Left hindlimb (tissue), 1 donor: ENCODE measurements around the gene OR10H4.
"Not testable (repeated sequence)": the region's sequence is repeated elsewhere in the genome, so short reads cannot be mapped to it uniquely, and the experiment has no call there.

Source experiments
- DNase-seq: peaks from one replicate; pipeline ENCODE4 v3.0.0-alpha.2; 2018

The OR10H4 gene

GRCh38 chr19:15948223-15949058 lies at the start of gene OR10H4:
OR10H4 (plus strand) TSS chr19:15949008; CDS start chr19:15949008, 0 bp downstream.
- DNase-seq = no peak

GRCh38 chr19:15899561-15899960 lies 49.2 kb upstream of the OR10H4 start:
- not testable (repeated sequence) for DNase-seq

DNA sequence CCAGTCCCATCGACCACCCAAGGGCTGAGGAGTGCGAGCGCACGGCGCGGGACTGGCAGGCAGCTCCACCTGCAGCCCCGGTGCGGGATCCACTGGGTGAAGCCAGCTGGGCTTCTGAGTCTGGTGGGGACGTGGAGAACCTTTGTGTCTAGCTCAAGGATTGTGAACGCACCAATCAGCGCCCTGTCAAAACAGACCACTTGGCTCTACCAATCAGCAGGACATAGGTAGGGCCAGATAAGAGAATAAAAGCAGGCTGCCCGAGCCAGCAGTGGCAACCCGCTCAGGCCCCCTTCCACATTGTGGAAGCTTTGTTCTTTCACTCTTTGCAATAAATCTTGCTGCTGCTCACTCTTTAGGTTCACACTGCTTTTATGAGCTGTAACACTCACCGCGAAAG lies 48.8 kb upstream of the OR10H4 start:
- not testable (repeated sequence) for DNase-seq

GRCh38 chr19:15900504-15900903 lies 48.3 kb upstream of the OR10H4 start:
- DNase-seq = no peak

DNA sequence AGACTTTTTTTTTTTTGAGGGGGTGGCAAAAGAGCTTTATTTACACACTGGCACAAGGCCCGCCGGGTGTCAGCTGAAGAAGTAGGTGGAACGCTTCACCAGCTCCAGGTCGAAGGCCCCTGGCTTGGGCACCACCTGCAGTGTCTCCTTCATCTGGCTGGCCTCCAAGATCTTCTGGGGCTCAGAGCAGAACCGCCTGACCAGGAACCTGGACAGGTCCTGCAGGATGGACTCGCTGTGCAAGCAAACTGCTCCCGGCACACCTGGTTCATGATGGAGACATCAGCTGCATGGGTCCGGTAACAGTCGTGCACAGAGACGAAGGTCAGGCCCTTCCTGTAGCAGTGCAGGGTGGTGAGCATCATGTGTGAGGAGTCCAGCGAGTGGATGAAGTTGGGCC lies 46.6 kb upstream of the OR10H4 start:
- no peak for DNase-seq

- DNase-seq = not testable (repeated sequence)
Measured at GRCh38 chr19:15902898-15903297, 45.9 kb upstream of the OR10H4 start.

- no peak for DNase-seq
Measured at GRCh38 chr19:15905026-15905425, 43.8 kb upstream of the OR10H4 start.

DNA sequence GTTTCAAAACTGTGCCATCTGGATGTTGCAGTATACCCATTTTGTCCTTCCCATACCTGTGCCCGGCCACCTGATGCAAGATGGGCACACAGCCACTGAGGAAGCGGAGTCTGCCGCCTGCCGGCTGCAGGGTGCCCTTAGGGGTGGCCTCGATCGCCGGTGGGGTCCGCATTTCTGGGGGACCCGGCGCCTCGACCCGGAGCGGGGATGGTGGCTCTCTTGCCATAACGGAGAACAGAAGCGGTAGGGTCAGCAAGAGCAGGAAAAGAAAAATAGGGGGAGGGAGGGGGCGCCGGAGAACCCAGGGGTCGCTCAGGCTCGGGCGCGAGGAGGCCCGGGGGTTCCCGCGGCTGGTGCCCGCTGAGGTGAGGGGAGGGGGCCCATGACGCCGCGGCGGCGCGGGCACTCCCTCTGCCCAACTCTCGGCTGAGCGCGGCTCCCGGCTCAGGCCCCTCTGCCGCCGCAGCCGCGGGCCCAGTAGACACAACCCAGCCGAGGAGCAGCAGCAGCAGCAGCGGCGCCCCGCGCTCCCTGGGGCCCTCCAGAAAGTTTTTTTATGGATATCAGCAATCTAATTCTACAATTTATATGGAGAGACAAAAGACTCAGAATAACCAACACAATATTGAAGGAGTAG lies 37.1 kb upstream of the OR10H4 start:
- no peak for DNase-seq

- no peak for DNase-seq
Measured at GRCh38 chr19:15913384-15913783, 35.4 kb upstream of the OR10H4 start.

DNA sequence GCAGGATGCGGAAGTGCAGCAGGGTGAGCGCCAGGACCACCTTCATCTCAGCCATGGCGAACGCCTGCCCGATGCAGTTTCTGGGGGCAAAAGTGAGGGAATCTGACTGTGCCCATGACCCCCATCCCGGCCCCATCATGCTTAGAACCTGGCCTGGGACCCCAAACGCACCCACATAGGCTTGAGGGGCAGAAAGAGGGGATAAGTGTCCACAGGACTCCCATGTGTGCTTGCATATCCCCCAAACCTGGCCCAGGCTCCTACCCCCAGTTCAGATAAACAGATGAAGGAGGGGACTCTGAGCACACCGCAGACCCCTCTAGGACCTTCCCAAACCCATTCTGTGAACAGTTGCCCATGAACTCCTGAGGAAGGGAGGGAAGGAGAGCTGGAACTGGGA lies 35.0 kb upstream of the OR10H4 start:
- no peak for DNase-seq

DNA sequence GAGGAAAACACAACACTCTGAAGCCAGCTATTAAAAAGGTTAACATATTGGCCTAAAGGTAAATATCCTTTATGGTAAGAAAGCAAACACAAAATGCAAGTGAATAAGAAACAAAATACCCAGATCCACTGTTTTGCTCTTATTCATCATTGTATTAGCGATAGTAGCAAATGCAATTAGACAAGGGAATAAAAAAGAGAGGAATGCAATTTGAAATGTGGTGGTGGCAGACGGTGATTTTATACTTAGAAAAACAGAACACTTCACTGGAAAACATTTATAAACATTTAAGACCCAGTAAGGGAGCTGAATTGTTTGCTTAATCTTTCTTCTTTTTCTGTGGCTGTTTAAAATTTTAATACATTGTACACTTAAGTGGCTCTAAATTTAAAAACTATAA lies 33.7 kb upstream of the OR10H4 start:
- DNase-seq = no peak

DNA sequence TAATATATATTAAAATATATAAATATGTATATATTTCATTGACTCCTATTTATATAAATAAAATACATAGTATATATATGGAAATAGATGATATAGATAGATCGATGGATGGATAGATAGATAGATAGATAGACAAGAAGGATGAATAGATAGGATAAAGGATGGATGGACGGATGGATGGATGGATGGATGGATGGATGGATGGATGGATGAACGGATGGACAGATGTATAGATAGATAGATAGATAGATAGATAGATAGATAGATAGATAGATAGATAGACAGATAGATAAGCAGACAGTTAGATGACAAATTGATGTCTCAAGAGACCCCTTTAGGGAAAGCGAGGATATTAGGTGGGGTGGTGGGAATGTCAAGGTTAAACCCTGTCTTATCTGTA lies 29.6 kb upstream of the OR10H4 start:
- DNase-seq = no peak

DNA sequence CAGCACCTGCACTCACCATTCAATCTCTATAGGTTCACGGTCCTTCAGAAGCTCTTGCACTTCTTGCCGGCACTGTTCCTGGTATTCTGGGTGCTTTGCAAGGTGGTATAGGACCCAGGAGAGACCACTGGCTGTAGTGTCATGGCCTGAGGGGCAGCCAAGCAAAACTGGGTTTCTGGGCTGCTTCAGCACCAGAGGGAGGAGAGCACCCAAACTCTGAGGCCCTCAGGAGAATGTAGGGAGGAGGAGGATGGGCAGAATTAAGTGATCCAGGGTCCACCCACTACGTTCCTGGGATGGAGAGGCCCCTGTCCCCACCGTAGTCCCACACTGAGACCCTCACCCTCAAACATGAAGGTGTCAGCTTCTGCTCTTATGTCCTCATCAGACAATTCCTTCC lies 26.8 kb upstream of the OR10H4 start:
- DNase-seq = no peak

DNA sequence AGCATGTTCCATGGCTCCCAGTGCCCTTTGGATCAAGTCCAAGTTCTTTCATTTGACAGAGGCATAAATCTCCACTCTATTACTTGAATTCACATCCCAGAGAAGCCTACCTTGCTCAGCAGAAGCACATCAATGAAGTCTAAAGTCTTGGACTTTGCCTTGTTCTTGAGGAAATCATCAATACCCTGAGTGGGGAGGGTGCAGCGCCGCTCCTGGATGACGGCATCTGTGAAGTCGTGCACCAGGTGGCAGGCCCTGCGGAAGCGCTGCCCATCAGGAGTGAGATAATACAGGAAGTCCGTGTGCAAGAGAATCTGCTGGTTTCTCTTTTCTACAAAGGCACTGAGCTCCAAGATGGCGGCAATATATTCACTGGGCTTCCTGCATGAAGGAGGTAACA lies 25.1 kb upstream of the OR10H4 start:
- DNase-seq = no peak

GRCh38 chr19:15926484-15926883 lies 22.3 kb upstream of the OR10H4 start:
- no peak for DNase-seq

GRCh38 chr19:15928321-15928720 lies 20.5 kb upstream of the OR10H4 start:
- no peak for DNase-seq

DNA sequence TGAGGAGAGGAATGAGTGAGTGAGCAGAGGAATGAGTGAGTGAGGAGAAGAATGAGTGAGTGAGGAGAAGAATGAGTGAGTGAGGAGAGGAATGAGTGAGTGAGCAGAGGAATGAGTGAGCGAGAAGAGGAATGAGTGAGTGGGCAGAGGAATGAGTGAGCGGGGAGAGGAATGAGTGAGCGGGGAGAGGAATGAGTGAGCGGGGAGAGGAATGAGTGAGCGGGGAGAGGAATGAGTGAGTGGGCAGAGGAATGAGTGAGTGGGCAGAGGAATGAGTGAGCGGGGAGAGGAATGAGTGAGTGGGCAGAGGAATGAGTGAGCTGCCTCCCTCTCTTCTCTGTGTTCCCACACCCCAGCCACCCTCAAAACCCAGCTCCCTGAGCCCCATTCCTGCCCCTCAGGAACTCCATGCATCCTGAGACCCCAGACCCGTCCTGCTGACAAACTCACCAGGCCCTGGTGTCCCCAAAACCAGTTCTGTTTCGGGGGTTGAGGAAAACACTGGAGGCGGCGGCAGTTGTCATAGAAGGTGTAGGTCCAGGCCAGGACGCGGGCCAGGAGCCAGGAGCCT lies 15.0 kb upstream of the OR10H4 start:
- DNase-seq = not testable (repeated sequence)

- DNase-seq = no peak
Measured at GRCh38 chr19:15934332-15935078, 14.3 kb upstream of the OR10H4 start, which contains the start of gene CYP4F11. CYP4F11 (minus strand) TSS chr19:15934529; CDS start chr19:15934408, 121 bp downstream.

DNA sequence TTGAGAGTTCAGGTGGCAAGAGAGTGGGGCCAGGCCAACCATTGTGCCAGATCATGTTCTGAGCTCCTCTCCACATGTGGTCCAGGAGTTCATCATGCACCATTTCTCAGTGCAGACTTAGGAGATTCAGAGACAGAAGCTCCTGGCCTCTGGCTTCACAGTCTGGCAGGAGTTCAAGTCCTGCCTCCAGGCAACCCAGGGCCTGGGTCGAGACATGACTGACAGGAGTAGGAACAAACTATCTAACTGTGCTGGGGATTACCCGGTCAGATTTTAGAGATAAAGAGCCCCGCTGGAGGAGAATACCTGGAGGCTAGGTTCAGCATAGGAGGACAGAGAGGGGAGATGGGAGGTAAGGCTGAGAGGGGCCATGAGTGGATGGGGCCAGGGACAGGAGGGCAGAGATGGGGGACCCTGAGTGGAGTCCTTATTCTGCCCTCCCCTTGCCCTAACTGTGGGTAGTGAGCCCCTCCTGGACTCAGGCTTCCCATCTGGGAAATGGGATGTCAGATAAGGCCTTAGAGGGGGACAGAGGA lies 13.6 kb upstream of the OR10H4 start:
- DNase-seq = no peak

DNA sequence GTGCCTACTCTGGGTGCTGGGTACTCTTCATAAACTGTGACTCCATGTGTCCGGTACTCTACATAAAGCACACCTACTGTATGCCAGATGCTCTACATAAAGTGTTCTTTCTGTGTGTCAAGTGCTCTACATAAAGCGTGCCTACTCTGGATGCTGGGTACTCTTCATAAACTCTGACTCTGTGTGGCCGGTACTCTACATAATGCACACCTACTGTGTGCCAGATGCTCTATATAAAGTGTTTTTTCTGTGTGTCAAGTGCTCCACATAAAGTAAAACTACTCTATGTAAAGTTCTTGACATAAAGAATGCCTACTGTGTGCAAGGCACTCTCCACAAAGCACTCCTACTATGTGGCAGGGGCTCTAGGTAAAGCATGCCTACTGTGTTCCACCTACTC lies 12.6 kb upstream of the OR10H4 start:
- no peak for DNase-seq

GRCh38 chr19:15936950-15937349 lies 11.9 kb upstream of the OR10H4 start:
- no peak for DNase-seq

DNA sequence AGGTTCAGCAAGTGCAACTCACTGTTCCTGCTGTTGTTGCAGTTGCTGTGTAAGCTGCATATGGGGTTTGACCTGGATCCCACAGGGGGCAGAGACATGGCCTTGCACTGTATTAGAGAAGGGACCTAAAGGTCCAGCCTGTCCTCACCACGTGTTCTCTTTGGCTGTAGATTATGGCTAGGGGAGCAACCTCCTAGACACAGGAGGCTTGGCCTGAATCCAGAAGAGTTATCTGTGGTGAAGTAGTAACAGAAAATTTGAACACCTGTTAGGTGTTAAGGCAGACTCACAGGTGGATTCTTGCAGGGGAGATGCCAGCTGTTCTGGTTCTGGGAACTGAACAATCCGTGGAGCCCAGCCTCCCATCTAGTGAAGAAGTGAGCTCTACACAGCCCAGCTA lies 11.0 kb upstream of the OR10H4 start:
- DNase-seq = no peak

- no peak for DNase-seq
Measured at GRCh38 chr19:15944401-15944800, 4.4 kb upstream of the OR10H4 start.
